Measurements from ENCODE around the gene IGFBPL1. TPM values are rescaled to one million over a fixed set of nuclear protein-coding genes. Genes with fewer than 3 reads are reported as not detected.

IGFBPL1 gene
- total RNA-seq, 1 experiment from 2014 or later: 37.9 TPM

- no CpG with 5 or more reads among the region's 4 CpGs for WGBS (ENCODE audit: extremely low coverage, insufficient read length, low lambda C conversion rate)
These were observed 34.9 kb downstream of the IGFBPL1 start for GRCh38 chr9:38389313-38389712.

More at GRCh38 chr9:38389313-38389712, 34.9 kb downstream of the IGFBPL1 start:
- Mint-ChIP-seq H3K27me3 (ENCODE audit: low read depth) (peaks cover 55% of the 10 kb centered on the region), H3K36me3 (ENCODE audit: insufficient read depth in 1 of 3, low read depth in 3 of 3) (peaks cover 6 to 12% (median 11%) of the 10 kb centered on the region in 3 experiments; a peak in 6 of 7 replicates), H3K9me3 (peaks cover 11 to 14% of the 10 kb centered on the region in 2 experiments), H3K4me3 (no peak overlapping the region), H3K27ac (no peak overlapping the region), H3K4me1 (peaks cover 23 to 25% of the 10 kb centered on the region in 2 experiments)
- no peak overlapping the region for H2BK120ac ChIP-seq (ENCODE audit: low read depth, low read length, poor library complexity, severe bottlenecking)
- H3K23me2 ChIP-seq (ENCODE audit: insufficient read length, low read depth, low read length, poor library complexity, severe bottlenecking): peaks cover 10% of the 10 kb centered on the region
- TF ChIP-seq CTCF (conservative IDR thresholded peaks at IDR 0.05): no peak
- H4K5ac ChIP-seq (ENCODE audit: insufficient read length, low read depth, low read length): no peak overlapping the region
- H3K56ac ChIP-seq (ENCODE audit: insufficient read length, low read depth, low read length): no peak overlapping the region
- no peak overlapping the region for H3K18ac ChIP-seq (ENCODE audit: insufficient read length, low read depth, low read length)
- H3K79me2 ChIP-seq (ENCODE audit: insufficient read depth, low read length): peaks cover 8% of the 10 kb centered on the region; the same call in 1 of the 2 replicates
- no peak overlapping the region for H2AFZ ChIP-seq (ENCODE audit: low read length)
- H2BK5ac ChIP-seq (ENCODE audit: insufficient read length, low read length): no peak overlapping the region
- H3K79me1 ChIP-seq (ENCODE audit: insufficient read depth, low read depth, low read length, poor library complexity, severe bottlenecking): no peaks in the 10 kb centered on the region
- no peak overlapping the region for H3K9ac ChIP-seq (ENCODE audit: extremely low read depth, insufficient read length, low read length)
- no peak overlapping the region for H3K4ac ChIP-seq (ENCODE audit: low read depth, low read length)
- peaks cover 3% of the 10 kb centered on the region; the same call in 1 of the 2 replicates for H3K4me1 ChIP-seq (ENCODE audit: insufficient read depth, low read length)
- no peak overlapping the region for H3K14ac ChIP-seq (ENCODE audit: insufficient read depth, low read length)
- H3K27ac ChIP-seq (ENCODE audit: insufficient read length, low read depth, low read length): no peak overlapping the region
- no peaks in the 10 kb centered on the region for H3K9me3 ChIP-seq (ENCODE audit: control insufficient read depth, low read depth, low read length)
- H3K27me3 ChIP-seq (ENCODE audit: insufficient read depth, low read length): peaks cover 2% of the 10 kb centered on the region; the same call in 1 of the 2 replicates
- H4K8ac ChIP-seq (replicated peaks; ENCODE audit: insufficient read length, low read depth, low read length): no peak overlapping the region
- no peaks in the 10 kb centered on the region for H4K20me1 ChIP-seq (ENCODE audit: control insufficient read depth, insufficient read depth, insufficient read length)
- no peak overlapping the region for H4K91ac ChIP-seq (ENCODE audit: insufficient read length, low read depth, low read length)
- DNase-seq: no peak
- H2BK12ac ChIP-seq (ENCODE audit: insufficient read length, low read depth, low read length): no peak overlapping the region
- no peak overlapping the region for H2BK20ac ChIP-seq (ENCODE audit: low read depth, low read length, poor library complexity, severe bottlenecking)
- H2AK5ac ChIP-seq (ENCODE audit: insufficient read length, low read length): no peak overlapping the region
- H3K23ac ChIP-seq (ENCODE audit: insufficient read length, low read depth, low read length): no peak overlapping the region
- no peak overlapping the region for H3K4me2 ChIP-seq (ENCODE audit: insufficient read depth, insufficient read length, low read length)
- no peak overlapping the region for H3T11ph ChIP-seq (ENCODE audit: low read length)
- no peak overlapping the region for H2BK15ac ChIP-seq (ENCODE audit: low read depth, low read length)
